Measurements from ENCODE around the gene ACTL10. TPM values are rescaled to one million over a fixed set of nuclear protein-coding genes. Genes with fewer than 3 reads are reported as not detected.
A peak's percentile ranks its signal among the peaks of the same experiment; 100 is the strongest.

Gene ACTL10
- total and polyA plus RNA-seq, 2 of the 13 experiments (the other 11 are each of a cell fraction or from before 2014, with no cell fraction given) = not detected

DNA sequence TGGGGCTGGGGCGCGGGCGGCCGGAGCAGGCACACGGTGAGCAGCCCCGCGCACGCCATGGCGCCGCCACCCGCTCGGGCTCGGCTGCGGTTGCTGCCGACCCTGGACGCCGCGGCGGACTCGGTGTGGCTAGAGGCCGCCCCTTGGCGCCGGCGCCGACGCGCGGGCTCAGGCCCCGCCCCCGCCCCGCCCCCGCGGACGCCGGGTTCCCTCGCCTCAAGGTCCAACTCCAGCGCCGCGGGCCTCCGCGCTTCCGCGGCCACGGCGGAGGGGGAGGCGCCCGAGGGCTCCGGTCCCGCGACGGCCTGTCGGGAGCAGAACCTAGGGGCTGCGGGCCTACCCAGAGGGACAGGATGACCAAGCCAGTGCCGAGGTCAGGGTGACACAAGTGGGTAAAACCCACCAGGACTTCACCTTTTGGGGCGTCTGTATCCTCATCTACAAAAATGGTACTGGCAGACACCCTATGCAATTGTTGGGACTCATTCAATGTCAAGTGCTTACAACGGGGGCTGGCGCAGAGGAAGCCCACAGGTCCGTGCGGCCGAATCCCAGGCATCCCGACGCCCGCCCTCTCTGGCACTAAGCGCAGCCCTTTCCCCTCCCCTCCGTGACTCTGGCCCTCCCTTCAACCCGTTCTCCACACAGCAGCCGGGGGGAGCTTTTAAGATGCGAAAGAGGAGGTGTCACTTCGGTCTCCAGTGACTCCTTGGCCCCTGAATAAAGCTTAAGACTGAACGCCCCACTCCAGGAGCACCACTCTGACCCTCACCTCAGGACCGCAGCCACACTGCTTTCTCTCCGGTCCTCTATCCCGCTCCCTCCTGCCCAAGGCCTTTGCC, 7.8 kb downstream of the ACTL10 start, which contains the start of gene NECAB3 (continued):
- TF ChIP-seq, protein P1, sequence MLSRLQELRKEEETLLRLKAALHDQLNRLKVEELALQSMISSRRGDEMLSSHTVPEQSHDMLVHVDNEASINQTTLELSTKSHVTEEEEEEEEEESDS (CRISPR knock-in tag; IDR thresholded peaks at IDR 0.05; ENCODE audit: borderline replicate concordance) = no peak
- TF ChIP-seq TBX3 (IDR thresholded peaks at IDR 0.05; ENCODE audit: borderline replicate concordance) (no peak), KLF15 (CRISPR knock-in tag; IDR thresholded peaks at IDR 0.05; ENCODE audit: borderline replicate concordance) (no peak), ZNF746 (CRISPR knock-in tag; IDR thresholded peaks at IDR 0.05) (peak; percentile 94), MEF2D (CRISPR knock-in tag; IDR thresholded peaks at IDR 0.05) (no peak; the same call in 1 of the 2 replicates), ZKSCAN5 (CRISPR knock-in tag; IDR thresholded peaks at IDR 0.05) (no peak), EEA1 (CRISPR knock-in tag; IDR thresholded peaks at IDR 0.05; ENCODE audit: borderline replicate concordance) (peak; percentile 74; the same call in 1 of the 2 replicates), ZNF235 (CRISPR knock-in tag; IDR thresholded peaks at IDR 0.05; ENCODE audit: borderline replicate concordance) (peak; percentile 96), NFIC (IDR thresholded peaks at IDR 0.05; ENCODE audit: low read length) (no peak; the same call in 1 of the 2 replicates), IKZF1 (IDR thresholded peaks at IDR 0.05) (no peak)
- TF ChIP-seq, protein P2, sequence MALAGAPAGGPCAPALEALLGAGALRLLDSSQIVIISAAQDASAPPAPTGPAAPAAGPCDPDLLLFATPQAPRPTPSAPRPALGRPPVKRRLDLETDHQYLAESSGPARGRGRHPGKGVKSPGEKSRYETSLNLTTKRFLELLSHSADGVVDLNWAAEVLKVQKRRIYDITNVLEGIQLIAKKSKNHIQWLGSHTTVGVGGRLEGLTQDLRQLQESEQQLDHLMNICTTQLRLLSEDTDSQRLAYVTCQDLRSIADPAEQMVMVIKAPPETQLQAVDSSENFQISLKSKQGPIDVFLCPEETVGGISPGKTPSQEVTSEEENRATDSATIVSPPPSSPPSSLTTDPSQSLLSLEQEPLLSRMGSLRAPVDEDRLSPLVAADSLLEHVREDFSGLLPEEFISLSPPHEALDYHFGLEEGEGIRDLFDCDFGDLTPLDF (CRISPR knock-in tag; IDR thresholded peaks at IDR 0.05) = peak; percentile 80; the same call in 1 of the 2 replicates
- TF ChIP-seq, protein P3, sequence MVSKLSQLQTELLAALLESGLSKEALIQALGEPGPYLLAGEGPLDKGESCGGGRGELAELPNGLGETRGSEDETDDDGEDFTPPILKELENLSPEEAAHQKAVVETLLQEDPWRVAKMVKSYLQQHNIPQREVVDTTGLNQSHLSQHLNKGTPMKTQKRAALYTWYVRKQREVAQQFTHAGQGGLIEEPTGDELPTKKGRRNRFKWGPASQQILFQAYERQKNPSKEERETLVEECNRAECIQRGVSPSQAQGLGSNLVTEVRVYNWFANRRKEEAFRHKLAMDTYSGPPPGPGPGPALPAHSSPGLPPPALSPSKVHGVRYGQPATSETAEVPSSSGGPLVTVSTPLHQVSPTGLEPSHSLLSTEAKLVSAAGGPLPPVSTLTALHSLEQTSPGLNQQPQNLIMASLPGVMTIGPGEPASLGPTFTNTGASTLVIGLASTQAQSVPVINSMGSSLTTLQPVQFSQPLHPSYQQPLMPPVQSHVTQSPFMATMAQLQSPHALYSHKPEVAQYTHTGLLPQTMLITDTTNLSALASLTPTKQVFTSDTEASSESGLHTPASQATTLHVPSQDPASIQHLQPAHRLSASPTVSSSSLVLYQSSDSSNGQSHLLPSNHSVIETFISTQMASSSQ (IDR thresholded peaks at IDR 0.05; ENCODE audit: low read depth) = no peak
- TF ChIP-seq, protein P3 (CRISPR knock-in tag; IDR thresholded peaks at IDR 0.05; ENCODE audit: borderline replicate concordance) = no peak; the same call in 1 of the 2 replicates
- TF ChIP-seq, protein P4, sequence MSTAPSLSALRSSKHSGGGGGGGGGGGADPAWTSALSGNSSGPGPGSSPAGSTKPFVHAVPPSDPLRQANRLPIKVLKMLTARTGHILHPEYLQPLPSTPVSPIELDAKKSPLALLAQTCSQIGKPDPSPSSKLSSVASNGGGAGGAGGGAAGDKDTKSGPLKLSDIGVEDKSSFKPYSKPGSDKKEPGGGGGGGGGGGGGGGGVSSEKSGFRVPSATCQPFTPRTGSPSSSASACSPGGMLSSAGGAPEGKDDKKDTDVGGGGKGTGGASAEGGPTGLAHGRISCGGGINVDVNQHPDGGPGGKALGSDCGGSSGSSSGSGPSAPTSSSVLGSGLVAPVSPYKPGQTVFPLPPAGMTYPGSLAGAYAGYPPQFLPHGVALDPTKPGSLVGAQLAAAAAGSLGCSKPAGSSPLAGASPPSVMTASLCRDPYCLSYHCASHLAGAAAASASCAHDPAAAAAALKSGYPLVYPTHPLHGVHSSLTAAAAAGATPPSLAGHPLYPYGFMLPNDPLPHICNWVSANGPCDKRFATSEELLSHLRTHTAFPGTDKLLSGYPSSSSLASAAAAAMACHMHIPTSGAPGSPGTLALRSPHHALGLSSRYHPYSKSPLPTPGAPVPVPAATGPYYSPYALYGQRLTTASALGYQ (CRISPR knock-in tag; IDR thresholded peaks at IDR 0.05) = 0 out of 2 replicates have a peak, but pooled peaks have one; percentile 52
- TF ChIP-seq, protein P5, sequence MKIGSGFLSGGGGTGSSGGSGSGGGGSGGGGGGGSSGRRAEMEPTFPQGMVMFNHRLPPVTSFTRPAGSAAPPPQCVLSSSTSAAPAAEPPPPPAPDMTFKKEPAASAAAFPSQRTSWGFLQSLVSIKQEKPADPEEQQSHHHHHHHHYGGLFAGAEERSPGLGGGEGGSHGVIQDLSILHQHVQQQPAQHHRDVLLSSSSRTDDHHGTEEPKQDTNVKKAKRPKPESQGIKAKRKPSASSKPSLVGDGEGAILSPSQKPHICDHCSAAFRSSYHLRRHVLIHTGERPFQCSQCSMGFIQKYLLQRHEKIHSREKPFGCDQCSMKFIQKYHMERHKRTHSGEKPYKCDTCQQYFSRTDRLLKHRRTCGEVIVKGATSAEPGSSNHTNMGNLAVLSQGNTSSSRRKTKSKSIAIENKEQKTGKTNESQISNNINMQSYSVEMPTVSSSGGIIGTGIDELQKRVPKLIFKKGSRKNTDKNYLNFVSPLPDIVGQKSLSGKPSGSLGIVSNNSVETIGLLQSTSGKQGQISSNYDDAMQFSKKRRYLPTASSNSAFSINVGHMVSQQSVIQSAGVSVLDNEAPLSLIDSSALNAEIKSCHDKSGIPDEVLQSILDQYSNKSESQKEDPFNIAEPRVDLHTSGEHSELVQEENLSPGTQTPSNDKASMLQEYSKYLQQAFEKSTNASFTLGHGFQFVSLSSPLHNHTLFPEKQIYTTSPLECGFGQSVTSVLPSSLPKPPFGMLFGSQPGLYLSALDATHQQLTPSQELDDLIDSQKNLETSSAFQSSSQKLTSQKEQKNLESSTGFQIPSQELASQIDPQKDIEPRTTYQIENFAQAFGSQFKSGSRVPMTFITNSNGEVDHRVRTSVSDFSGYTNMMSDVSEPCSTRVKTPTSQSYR (CRISPR knock-in tag; IDR thresholded peaks at IDR 0.05; ENCODE audit: borderline replicate concordance) = peak; percentile 13; the same call in 1 of the 2 replicates
